ENCODE data around the gene ERC1. TPM values are rescaled to one million over a fixed set of nuclear protein-coding genes. Genes with fewer than 3 reads are reported as not detected.

The ERC1 gene
- total and polyA plus RNA-seq, 8 donors = 34.9 to 64.9 (median 40.8) TPM

DNA sequence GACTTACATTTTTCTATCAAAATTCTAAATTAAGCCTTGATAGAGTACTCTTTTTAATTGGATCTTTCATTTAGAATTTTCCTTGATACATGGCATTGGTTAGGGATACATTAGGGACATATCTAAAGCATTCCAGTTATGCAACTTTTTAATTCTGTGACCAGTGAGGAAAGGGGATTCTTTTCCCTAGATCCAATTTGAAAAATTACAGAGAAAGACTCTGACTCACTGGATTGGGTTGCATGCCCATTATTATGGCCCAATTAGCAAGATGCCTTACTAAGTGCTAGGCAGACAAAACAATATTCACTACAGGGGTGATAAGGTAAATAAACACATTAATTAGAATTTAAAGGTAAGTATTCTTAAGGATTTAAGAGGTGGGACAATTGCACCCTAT is 36.3 kb upstream of the ERC1 start:
- intact Hi-C loops (cut with DNase I) = no loop called here
- no peaks in the 10 kb centered on the region for H3K9me3 ChIP-seq
- no peak overlapping the region for H3K27ac ChIP-seq
- H3K4me3 ChIP-seq = no peak overlapping the region
- no peak for ATAC-seq
- no peaks in the 10 kb centered on the region for H3K27me3 ChIP-seq
- no peak for DNase-seq
- no peaks in the 10 kb centered on the region for H3K36me3 ChIP-seq
- no peaks in the 10 kb centered on the region for H3K4me1 ChIP-seq
- TF ChIP-seq, protein P1, sequence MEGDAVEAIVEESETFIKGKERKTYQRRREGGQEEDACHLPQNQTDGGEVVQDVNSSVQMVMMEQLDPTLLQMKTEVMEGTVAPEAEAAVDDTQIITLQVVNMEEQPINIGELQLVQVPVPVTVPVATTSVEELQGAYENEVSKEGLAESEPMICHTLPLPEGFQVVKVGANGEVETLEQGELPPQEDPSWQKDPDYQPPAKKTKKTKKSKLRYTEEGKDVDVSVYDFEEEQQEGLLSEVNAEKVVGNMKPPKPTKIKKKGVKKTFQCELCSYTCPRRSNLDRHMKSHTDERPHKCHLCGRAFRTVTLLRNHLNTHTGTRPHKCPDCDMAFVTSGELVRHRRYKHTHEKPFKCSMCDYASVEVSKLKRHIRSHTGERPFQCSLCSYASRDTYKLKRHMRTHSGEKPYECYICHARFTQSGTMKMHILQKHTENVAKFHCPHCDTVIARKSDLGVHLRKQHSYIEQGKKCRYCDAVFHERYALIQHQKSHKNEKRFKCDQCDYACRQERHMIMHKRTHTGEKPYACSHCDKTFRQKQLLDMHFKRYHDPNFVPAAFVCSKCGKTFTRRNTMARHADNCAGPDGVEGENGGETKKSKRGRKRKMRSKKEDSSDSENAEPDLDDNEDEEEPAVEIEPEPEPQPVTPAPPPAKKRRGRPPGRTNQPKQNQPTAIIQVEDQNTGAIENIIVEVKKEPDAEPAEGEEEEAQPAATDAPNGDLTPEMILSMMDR (IDR thresholded peaks at IDR 0.05) = no peak

DNA sequence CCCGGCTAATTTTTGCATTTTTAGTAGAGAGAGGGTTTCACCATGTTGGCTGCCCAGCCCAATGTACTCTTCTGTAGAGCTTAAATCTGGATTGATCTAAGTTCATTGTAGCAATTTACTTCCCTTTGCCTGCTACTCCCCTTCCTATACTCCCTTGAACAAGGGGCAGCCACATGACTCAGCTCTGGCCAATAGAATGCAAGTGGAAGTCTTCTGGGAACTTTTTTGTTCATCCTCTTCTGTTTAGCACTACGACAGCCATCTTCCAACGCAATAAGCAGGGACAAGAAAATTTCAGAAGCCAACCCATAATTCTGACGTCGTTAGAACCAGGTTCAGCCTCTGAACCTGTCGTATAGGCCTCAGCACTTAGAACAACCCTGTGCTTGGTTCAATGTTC is 35.1 kb upstream of the ERC1 start:
- H3K27me3 ChIP-seq = no peaks in the 10 kb centered on the region
- TF ChIP-seq, protein P1 (IDR thresholded peaks at IDR 0.05) = no peak
- DNase-seq (no peak), ATAC-seq (no peak)
- intact Hi-C loops (cut with DNase I) = no loop called here
- no peaks in the 10 kb centered on the region for H3K4me1 ChIP-seq
- no peaks in the 10 kb centered on the region for H3K36me3 ChIP-seq
- H3K4me3 ChIP-seq = no peak overlapping the region
- H3K27ac ChIP-seq = no peak overlapping the region
- H3K9me3 ChIP-seq = no peaks in the 10 kb centered on the region

DNA sequence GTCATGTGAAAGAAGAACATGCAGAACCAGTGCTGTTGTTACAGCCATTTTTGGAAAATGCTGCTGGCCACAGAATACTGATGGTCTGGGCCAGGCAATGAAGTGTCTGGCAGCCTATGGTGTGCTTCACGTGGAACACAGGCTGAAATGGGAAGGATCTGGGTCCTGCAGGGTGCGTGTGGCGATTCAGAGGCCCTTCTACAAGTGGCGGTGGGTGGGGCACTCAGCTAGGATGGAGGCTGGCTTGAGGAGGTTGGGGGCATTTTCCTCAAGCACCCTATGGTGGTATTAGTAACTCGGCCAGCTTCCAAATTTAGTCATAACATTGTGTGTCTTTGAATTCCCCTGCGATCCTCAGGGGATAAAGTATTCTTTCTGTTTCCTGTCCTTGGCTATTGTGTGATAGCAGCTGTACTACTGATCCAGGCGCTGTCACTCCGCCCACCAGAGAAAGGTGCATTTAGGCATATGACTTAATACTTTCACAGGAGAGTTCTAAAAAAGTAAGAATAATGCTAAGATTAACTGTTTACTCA is 32.4 kb upstream of the ERC1 start:
- H3K27ac ChIP-seq = no peak overlapping the region
- H3K27me3 ChIP-seq = no peaks in the 10 kb centered on the region
- H3K4me3 ChIP-seq = no peak overlapping the region
- DNase-seq = no peak
- H3K4me1 ChIP-seq = no peaks in the 10 kb centered on the region
- TF ChIP-seq, protein P1 (IDR thresholded peaks at IDR 0.05) = no peak
- no peak for ATAC-seq
- H3K36me3 ChIP-seq = no peaks in the 10 kb centered on the region
- intact Hi-C loops (cut with DNase I) = no loop called here
- H3K9me3 ChIP-seq = no peaks in the 10 kb centered on the region

DNA sequence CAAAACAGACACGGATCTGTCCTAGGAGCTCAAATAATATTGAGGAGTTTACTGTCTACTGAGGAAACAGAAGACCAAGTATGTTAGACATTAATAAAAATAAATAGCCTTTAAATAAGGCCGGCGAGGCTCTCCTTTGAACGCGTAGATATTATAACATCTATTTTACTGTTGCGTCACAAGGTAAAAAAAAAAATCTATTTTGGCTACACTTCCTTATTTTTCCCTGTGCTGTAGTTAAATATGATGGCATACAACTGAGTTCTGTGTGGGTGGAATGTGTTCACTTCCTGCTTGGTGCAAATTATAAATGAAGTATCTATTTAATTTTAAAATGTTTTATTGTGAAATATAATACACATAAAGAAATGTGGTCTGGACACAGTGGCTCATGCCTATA is 24.3 kb upstream of the ERC1 start:
- ATAC-seq (no peak), DNase-seq (no peak)
- H3K27ac ChIP-seq = no peak overlapping the region
- no peaks in the 10 kb centered on the region for H3K27me3 ChIP-seq
- H3K9me3 ChIP-seq = no peaks in the 10 kb centered on the region
- H3K4me3 ChIP-seq = no peak overlapping the region
- intact Hi-C loops (cut with DNase I) = no loop called here
- H3K36me3 ChIP-seq = no peaks in the 10 kb centered on the region
- TF ChIP-seq, protein P1 (IDR thresholded peaks at IDR 0.05) = no peak
- no peaks in the 10 kb centered on the region for H3K4me1 ChIP-seq

DNA sequence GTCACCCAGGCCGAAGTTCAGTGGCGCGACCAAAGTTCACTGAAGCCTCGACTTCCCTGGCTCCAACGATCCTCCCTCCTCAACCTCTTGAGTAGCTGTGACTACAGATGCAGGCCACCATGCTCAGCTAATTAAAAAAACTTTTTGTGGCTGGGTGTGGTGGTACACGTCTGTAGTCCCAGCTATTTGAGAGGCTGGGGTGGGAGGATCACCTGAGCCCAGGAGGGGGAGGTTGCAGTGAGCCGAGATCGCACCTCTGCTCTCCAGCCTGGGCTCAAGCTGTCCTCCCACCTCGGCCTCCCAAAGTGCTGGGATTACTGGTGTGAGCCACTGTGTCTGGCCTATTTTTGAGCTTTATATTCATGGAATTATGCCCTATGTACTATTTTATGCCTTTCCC is 23.4 kb upstream of the ERC1 start:
- Histone ChIP-seq H3K36me3 (no peaks in the 10 kb centered on the region), H3K9me3 (no peaks in the 10 kb centered on the region), H3K27ac (no peak overlapping the region), H3K27me3 (no peaks in the 10 kb centered on the region), H3K4me1 (no peaks in the 10 kb centered on the region), H3K4me3 (no peak overlapping the region)
- TF ChIP-seq, protein P1 (IDR thresholded peaks at IDR 0.05) = no peak
- DNase-seq = no peak
- no peak for ATAC-seq
- intact Hi-C loops (cut with DNase I) = no loop called here
